Testis (tissue), 3 donors: ENCODE results near the gene DERA. TPM values are rescaled to one million over a fixed set of nuclear protein-coding genes. Genes with fewer than 3 reads are reported as not detected.
"Not testable (repeated sequence)": the region's sequence is repeated elsewhere in the genome, so short reads cannot be mapped to it uniquely, and the experiment has no call there.

ENCODE experiments used
- DNase-seq: peaks from one replicate; pipeline ENCODE4 v3.0.0-alpha.2; 2019
- H3K27ac ChIP-seq, 2 donors: fragments of 200-600 bp; sonication (generic); one replicate each; pipeline ENCODE4 v1.5.1; 2019
- H3K27me3 ChIP-seq: fragments of 200-600 bp; sonication (generic); one replicate; pipeline ENCODE4 v1.5.1; 2019
- H3K36me3 ChIP-seq: fragments of 200-600 bp; sonication (generic); one replicate; pipeline ENCODE4 v1.5.1; 2017; ENCODE audit warnings: low read depth; ENCODE audit errors: missing control alignments
- H3K4me1 ChIP-seq: fragments of 200-600 bp; sonication (generic); one replicate; pipeline ENCODE4 v1.5.1; 2019
- H3K4me3 ChIP-seq, 2 donors: fragments of 200-600 bp; sonication (generic); one replicate each; pipeline ENCODE4 v1.5.1; 2017 to 2019
- H3K9me3 ChIP-seq: fragments of 200-600 bp; sonication (generic); one replicate; pipeline ENCODE4 v1.5.1; 2017
- POLR2A ChIP-seq: fragments of 450-650 bp; IDR thresholded peaks from one replicate; pipeline ENCODE4 v1.6.1; 2017; ENCODE audit warnings: antibody characterized with exemption, mild to moderate bottlenecking, moderate library complexity
- WGBS, 2 donors: methylation state at CpG; one replicate each; pipeline ENCODE4 v1.1.5; 2018; 5-methylcytosine and 5-hydroxymethylcytosine counted together
- intact Hi-C: fragments of 100-400 bp; cut with DNase I; formaldehyde crosslinking; loops from one replicate; pipeline ENCODE4 v1.15.1; 2023; ENCODE audit warnings: low total_unique reads
- polyA plus RNA-seq: library from polyadenylated mRNA; stranded (reverse); fragments of 350-450 nt; fragmentation: Illumina TruSeq; extraction: RNeasy Lipid Tissue Mini Kit (QIAGEN cat#74804); gene quantifications from one replicate; pipeline ENCODE4 v1.2.3, GENCODE V29; 2014; ENCODE audit warnings: low read depth, low replicate concordance; ENCODE audit not compliant: insufficient read depth
- total RNA-seq, 2 donors: library from RNA; depleted of rRNA; stranded (reverse); fragments of >200 nt; gene quantifications; one replicate each; pipeline ENCODE4 v1.2.3, GENCODE V29; 2016
- TF ChIP-seq, protein P1 (sequence below), 3 experiments: fragments of 450-650 bp in 2 of 3; fragments of 200-600 bp in 1 of 3; sonication (generic) in 1 of 3; IDR thresholded peaks; one replicate each; pipeline ENCODE4 v1.5.1; 2016 to 2019; ENCODE audit warnings: antibody characterized with exemption in 3 of 3, mild to moderate bottlenecking in 2 of 3, moderate library complexity in 1 of 3

DERA gene
- total and polyA plus RNA-seq, 3 donors from 2014 or later = 14.0 to 21.3 (median 19.0) TPM

DNA sequence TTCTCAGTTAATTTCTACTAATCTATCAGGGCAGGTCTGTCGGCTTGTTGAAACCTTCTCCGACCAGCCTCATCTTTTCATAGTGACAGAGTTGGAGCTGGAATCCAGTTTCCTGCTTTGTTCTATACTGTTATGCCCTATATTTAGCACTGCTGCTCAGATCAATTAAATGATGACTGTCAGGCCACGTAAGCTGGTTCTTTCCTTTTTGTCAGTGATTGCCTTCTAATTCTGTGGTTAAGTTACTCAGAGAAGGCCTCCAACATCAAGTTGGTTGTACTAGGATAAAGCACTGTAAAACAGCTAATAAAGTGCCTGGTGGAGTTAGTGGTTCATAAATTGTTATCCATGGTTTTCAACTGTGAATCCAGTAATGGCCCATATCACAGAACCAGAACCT lies 22.6 kb downstream of the DERA start:
- TF ChIP-seq, protein P1, sequence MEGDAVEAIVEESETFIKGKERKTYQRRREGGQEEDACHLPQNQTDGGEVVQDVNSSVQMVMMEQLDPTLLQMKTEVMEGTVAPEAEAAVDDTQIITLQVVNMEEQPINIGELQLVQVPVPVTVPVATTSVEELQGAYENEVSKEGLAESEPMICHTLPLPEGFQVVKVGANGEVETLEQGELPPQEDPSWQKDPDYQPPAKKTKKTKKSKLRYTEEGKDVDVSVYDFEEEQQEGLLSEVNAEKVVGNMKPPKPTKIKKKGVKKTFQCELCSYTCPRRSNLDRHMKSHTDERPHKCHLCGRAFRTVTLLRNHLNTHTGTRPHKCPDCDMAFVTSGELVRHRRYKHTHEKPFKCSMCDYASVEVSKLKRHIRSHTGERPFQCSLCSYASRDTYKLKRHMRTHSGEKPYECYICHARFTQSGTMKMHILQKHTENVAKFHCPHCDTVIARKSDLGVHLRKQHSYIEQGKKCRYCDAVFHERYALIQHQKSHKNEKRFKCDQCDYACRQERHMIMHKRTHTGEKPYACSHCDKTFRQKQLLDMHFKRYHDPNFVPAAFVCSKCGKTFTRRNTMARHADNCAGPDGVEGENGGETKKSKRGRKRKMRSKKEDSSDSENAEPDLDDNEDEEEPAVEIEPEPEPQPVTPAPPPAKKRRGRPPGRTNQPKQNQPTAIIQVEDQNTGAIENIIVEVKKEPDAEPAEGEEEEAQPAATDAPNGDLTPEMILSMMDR (IDR thresholded peaks at IDR 0.05) = no peak
- Histone ChIP-seq H3K4me3 (no peak overlapping the region), H3K9me3 (no peaks in the 10 kb centered on the region), H3K27ac (no peak overlapping the region), H3K4me1 (no peaks in the 10 kb centered on the region), H3K36me3 (no peaks in the 10 kb centered on the region), H3K27me3 (no peaks in the 10 kb centered on the region)
- WGBS, 2 donors = 72 to 80% methylated on average over 3 of the region's 3 CpGs
- intact Hi-C loops = no loop called here
- no peak for DNase-seq

DNA sequence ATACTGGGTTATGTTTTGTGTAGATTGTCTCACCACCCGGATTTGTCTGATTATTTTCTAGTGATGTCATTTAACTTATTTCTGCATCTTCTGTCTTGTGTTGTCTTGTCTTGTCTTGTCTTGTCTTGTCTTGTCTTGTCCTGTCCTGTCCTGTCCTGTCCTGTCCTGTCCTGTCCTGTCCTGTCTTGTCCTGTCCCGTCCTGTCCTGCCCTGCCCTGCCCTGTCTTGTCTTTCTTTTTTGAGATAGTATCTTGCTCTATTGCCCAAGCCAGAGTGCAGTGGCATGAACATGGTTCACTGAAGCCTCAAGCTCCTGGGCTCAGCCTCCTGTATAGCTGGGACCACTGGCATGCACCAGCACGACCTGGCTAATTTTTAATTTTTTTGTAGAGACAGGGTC lies 25.6 kb downstream of the DERA start:
- Histone ChIP-seq H3K27me3 (no peaks in the 10 kb centered on the region), H3K27ac (no peak overlapping the region), H3K4me1 (no peaks in the 10 kb centered on the region), H3K36me3 (no peaks in the 10 kb centered on the region), H3K4me3 (no peak overlapping the region), H3K9me3 (no peaks in the 10 kb centered on the region)
- WGBS, 2 donors = 92 to 94% methylated on average over 3 of the region's 3 CpGs
- no peak for TF ChIP-seq POLR2A
- TF ChIP-seq, protein P1 (IDR thresholded peaks at IDR 0.05) = no peak
- intact Hi-C loops = no loop called here
- no peak for DNase-seq

GRCh38 chr12:15937902-15938301 lies 26.8 kb downstream of the DERA start:
- no peaks in the 10 kb centered on the region for H3K36me3 ChIP-seq
- intact Hi-C loops = no loop called here
- no peaks in the 10 kb centered on the region for H3K27me3 ChIP-seq
- H3K4me3 ChIP-seq = no peak overlapping the region
- TF ChIP-seq, protein P1 (IDR thresholded peaks at IDR 0.05) = no peak
- no peak for TF ChIP-seq POLR2A
- no peaks in the 10 kb centered on the region for H3K9me3 ChIP-seq
- DNase-seq = no peak
- H3K27ac ChIP-seq = no peak overlapping the region
- H3K4me1 ChIP-seq = no peaks in the 10 kb centered on the region

DNA sequence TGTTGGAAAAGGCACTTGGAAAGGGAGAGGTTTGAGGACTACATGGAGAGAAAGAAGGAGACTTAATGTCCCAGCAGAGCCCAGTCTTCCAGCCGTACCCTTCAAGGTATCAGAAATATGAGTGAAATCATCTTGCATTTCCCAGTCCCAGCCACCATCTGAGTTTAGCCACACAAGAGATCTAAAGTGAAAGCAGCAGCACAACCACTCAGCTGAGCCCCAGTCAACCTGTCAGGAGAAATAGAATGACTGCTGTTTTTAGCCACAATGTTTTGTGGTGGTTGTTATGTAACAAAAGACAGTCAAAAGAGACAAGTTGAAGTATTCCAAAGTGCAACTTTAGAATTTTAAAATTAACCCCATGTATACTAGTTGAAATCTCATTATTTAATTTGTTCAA lies 28.0 kb downstream of the DERA start:
- H3K36me3 ChIP-seq = no peaks in the 10 kb centered on the region
- H3K9me3 ChIP-seq = no peaks in the 10 kb centered on the region
- no peak for DNase-seq
- no peak for TF ChIP-seq POLR2A
- TF ChIP-seq, protein P1 (IDR thresholded peaks at IDR 0.05) = no peak
- H3K27ac ChIP-seq = no peak overlapping the region
- H3K27me3 ChIP-seq = no peaks in the 10 kb centered on the region
- WGBS, 2 donors = 93 to 100% methylated on average over 1 of the region's 1 CpG
- H3K4me1 ChIP-seq = no peaks in the 10 kb centered on the region
- H3K4me3 ChIP-seq = no peak overlapping the region
- intact Hi-C loops = no loop called here

DNA sequence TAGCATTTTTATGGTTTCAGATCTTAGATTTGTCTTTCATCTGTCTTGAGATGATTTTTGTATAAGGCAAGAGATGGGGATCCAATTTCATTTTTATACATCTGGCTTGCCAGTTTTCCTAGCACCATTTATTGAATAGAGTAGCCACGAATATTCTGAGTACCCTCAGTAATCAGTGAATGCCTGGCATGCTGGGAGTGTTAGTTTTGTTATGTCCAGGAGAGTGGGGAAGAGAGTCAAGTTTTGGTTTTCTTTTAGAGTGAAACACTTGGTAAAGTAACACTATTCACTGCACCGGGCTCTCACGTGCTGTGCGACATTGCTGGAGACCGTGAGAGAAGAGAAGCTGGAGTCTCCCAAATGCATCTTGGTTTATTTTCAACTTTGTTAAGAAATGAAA lies 31.3 kb downstream of the DERA start:
- intact Hi-C loops = no loop called here
- Histone ChIP-seq H3K4me3 (no peak overlapping the region), H3K36me3 (no peaks in the 10 kb centered on the region), H3K9me3 (no peaks in the 10 kb centered on the region), H3K27me3 (no peaks in the 10 kb centered on the region), H3K27ac (no peak overlapping the region), H3K4me1 (no peaks in the 10 kb centered on the region)
- DNase-seq = no peak
- TF ChIP-seq, protein P1 (IDR thresholded peaks at IDR 0.05) = no peak
- no peak for TF ChIP-seq POLR2A
- 93 to 94% methylated on average over 5 of the region's 5 CpGs for WGBS, 2 donors

DNA sequence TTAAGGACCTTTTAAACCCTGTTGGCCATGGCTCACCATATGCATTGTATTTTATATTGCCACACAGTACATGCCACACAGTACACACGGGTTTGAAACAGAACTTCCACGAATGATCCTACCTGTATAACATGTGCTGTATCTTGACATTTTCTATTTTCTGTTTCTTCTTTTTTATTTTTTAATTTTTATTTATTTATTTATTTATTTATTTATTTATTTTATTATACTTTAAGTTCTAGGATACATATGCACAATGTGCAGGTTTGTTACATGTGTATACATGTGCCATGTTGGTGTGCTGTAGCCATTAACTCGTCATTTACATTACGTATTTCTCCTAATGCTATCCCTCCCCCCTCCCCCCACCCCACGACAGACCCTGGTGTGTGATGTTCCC lies 32.4 kb downstream of the DERA start:
- H3K27ac ChIP-seq, H3K4me1 ChIP-seq, intact Hi-C loops, H3K9me3 ChIP-seq, DNase-seq, H3K27me3 ChIP-seq, H3K36me3 ChIP-seq, H3K4me3 ChIP-seq: not testable (repeated sequence)
- 97% methylated on average over 4 to 5 of the region's 5 CpGs for WGBS, 2 donors

DNA sequence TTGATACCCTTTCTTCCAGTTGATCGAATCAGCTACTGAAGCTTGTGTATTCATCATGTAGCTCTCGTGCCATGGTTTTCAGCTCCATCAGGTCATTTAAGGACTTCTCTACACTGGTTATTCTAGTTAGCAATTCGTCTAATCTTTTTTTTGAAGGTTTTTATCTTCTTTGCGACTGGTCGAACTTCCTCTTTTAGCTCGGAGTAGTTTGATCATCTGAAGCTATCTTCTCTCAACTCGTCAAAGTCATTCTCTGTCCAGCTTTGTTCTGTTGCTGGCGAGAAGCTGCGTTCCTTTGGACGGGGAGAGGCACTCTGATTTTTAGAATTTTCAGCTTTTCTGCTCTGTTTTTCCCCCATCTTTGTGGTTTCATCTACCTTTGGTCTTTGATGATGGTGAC lies 37.3 kb downstream of the DERA start:
- intact Hi-C loops, H3K36me3 ChIP-seq, H3K27me3 ChIP-seq, H3K27ac ChIP-seq, H3K4me1 ChIP-seq, H3K9me3 ChIP-seq, DNase-seq, H3K4me3 ChIP-seq: not testable (repeated sequence)
- WGBS, 2 donors = 96% methylated on average over 10 of the region's 10 CpGs
